KG1 (cell line): ENCODE results near the gene AIF1.

Experiments used
- DNase-seq: peaks from one replicate; lab custom pipeline; 2025; lab: John Stamatoyannopoulos, UW

AIF1 gene

DNA sequence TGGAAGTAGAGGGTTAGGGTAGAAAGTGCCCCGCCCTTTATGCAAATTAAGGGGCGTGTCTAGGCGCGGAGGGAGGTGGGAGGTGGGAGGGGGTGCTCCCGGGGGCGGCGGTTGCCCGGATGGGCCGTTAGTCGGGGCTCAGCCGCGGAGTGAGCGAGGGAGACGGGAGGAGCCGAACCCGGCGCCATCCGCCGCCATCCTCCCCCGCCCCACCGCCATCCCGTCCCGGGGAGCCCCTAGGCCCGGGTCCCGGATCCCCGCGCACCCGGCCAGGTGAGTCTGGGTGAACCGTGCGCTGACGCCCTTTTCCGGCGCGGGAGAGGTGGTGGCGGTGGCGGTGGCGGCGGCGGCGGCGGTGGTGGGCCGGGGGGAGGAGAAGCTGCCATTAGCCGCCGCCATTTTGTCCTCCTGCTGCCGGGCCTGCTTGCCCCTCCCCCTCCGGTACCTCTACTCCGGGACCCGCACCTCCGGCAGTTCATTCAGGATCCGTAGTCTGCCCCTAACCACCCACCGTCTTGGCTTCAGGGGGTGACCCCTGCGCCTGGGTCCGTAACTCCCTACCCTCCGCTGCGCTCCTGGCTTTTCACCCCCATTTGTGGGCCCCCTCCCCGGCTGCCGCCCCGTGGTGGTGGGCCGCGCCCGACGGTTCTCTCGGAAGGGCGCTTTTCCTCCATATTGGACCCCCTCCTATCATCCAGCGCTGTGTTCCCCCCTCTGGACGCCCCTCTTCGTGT lies 5.7 kb downstream of the AIF1 start, which contains the start of gene PRRC2A:
Gene PRRC2A, plus strand, starts transcription at position 130 of the 734 bp plus-strand sequence. CDS start 2,075 bp downstream, outside the sequence.
- DNase-seq = peak; percentile 99

DNA sequence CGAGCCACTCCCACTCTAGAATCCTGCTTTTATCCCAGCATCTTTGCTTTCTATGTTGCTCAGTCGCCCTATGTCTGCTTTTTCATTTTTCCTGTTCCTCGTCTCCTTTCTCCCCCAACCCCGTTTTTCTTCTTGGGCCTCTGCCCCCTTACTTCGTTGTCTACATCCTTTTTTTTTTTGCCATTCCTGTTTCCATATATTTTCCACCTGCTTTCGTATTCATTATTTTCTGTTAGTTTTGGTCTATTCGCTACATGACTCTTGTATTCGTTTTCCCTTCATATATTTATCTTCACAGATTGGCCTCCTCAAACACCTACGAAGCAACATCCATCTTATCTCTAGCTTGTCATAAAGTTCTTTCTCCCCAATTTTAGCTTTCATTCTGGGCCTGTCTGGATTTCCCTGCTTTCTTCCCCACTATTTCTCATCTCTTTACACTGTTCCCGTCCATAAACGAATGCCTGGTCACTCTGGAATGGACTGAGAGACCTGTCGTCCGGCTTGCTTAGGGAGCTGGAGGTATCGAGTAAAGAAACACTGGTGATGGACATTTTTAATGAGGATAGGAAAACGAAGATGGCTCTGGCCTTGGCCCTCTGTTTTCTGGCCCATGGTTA lies 6.4 kb downstream of the AIF1 start:
- DNase-seq = no peak

DNA sequence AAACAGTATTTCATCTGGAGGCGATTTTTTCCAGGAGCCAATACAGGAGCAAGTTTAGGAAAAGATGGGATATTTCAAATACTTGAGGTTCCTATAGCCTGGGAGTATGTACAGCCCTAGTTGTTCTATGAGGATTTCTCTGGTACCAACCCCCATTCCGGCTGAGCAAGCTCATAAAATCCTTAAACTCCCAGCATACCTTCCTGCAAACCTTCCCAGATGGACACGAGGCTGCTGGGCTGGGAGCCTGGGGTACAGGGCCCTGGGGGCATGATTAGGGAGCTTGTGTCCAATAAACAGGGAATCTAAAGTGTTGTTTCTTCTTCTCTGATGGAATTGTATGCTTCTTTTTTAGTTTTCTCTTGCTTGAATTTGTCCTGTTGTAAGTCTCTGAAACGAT lies 7.0 kb downstream of the AIF1 start:
- no peak for DNase-seq

DNA sequence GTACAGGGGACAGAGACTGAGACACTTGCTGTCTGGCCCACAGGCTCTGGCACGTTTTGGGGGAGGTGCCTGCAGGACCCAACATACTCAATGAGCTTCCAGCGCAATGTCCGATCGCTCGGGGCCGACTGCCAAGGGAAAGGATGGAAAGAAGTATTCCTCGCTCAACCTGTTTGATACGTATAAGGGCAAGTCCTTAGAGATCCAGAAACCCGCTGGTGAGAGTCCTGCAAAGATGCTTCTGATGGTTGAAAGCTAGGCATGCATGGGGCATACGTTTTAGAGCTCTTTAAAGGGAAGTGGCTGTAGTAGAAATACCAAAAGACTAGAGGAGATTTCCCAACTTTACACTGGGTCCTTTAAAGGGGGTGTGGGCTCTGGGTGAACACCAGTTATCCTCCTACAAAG lies 7.7 kb downstream of the AIF1 start:
- DNase-seq = no peak

DNA sequence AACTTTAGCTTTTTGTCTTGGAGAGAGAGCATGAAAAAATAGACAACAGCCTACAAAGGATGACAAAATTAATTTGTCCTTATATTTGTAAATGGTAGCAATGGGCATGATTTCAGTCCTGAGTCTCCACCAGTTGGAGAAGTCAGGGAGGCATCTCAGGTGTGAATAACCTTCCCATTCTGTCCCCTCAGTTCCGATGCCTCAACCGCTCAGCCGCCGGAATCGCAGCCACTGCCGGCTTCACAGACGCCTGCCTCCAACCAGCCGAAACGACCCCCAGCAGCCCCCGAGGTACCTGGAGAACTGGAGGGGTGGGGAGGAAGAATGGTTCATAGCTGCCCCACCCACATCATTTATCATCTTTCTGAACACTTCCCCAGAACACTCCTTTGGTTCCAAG lies 9.0 kb downstream of the AIF1 start:
- no peak for DNase-seq

DNA sequence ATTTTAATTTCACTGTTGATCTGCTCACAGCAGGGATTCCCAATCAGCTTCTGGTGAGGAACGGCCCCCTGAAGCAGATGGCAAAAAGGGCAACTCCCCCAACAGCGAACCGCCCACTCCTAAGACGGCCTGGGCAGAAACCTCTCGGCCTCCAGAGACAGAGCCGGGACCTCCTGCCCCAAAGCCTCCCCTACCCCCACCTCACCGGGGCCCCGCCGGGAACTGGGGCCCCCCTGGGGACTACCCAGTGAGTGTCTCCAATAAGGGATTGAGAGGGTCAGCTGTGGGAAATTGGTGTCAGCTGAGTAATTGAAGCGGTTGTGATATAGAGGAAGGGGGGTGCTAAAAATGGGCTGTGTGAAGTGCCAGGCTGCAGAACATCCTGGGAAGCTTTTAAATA lies 11.9 kb downstream of the AIF1 start:
- no peak for DNase-seq

DNA sequence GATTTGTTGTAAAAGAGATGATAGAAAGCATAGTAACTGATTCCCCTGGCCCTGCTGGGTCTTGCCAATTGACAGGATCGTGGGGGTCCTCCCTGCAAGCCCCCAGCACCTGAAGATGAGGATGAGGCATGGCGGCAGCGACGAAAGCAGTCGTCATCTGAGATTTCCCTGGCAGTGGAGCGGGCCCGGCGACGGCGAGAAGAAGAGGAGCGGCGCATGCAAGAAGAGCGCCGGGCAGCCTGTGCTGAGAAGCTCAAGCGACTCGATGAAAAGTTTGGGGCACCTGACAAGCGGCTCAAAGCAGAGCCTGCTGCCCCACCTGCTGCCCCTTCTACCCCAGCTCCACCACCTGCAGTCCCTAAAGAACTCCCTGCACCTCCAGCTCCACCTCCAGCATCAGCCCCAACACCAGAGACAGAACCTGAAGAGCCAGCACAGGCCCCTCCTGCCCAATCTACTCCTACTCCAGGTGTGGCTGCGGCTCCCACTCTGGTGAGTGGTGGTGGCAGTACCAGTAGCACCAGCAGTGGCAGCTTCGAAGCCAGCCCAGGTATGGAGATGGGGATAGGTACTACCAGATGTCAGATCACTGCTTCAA lies 12.8 kb downstream of the AIF1 start:
- DNase-seq = no peak

DNA sequence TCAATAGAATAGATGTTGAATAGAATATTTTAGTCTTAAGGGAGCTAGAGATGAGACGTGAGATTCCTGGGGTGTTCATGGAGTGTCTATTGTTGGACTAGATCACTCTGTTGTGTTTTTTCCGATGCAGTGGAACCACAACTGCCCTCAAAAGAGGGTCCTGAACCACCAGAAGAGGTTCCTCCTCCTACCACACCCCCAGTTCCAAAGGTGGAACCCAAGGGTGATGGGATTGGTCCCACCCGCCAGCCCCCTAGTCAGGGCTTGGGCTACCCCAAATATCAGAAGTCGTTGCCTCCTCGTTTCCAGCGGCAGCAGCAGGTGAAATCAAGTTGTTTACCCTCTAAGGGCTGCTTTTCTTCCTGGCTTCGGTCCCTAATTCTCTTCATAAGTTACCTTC lies 14.0 kb downstream of the AIF1 start:
- DNase-seq = no peak

DNA sequence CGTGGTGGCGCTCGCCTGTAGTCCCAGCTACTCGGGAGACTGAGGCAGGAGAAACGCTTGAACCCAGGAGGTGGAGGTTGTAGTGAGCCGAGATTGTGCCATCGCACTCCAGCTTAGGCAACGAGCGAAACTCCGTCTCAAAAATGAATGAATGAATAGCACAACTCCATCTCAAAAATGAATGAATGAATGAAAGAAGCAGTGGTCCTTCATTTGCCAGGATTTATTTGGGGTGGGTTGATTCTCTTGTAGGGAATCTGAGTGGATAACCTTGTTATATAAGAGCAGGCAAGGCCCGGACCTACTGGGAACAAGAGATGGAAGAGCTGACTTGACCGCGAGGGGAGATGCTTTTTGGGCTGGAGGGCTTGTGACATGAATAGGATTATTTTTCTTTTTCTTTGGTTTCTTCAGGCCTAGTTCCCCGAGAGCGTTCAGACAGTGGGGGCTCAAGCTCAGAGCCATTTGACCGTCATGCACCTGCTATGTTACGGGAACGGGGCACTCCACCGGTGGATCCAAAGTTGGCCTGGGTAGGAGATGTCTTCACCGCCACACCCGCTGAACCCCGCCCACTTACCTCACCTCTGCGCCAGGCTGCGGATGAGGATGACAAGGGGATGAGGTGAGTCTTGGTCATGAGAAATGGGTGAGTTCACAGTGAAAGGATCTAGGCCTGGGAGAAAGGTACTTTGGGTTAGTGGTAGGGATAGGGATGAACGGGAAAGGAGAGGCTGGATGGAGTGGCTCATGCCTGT lies 15.3 kb downstream of the AIF1 start:
- DNase-seq = no peak

DNA sequence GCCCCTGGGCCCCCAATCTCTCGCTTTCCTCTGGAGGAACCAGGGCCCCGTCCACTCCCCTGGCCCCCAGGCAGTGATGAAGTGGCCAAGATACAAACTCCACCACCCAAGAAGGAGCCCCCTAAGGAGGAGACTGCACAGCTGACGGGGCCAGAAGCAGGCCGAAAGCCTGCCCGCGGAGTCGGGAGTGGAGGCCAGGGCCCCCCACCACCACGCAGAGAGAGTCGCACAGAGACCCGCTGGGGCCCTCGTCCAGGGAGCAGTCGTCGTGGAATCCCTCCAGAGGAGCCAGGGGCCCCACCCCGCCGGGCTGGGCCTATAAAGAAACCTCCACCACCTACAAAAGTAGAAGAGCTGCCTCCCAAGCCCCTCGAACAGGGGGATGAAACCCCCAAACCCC lies 16.2 kb downstream of the AIF1 start:
- no peak for DNase-seq

DNA sequence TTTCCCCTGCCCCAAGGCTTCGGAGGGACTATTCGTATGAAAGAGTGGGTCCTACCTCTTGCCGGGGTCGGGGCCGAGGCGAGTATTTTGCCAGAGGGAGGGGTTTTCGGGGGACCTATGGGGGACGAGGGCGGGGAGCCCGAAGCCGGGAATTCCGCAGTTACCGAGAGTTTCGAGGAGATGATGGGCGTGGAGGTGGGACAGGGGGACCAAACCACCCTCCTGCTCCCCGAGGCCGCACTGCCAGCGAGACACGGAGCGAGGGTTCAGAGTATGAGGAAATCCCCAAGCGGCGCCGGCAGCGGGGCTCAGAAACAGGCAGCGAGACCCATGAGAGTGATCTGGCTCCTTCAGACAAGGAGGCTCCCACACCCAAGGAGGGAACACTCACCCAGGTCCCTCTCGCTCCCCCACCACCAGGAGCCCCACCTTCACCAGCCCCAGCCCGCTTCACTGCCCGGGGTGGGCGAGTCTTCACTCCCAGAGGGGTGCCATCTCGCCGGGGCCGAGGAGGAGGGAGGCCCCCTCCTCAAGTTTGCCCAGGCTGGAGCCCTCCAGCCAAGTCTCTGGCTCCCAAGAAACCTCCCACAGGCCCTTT lies 16.7 kb downstream of the AIF1 start:
- DNase-seq = no peak

DNA sequence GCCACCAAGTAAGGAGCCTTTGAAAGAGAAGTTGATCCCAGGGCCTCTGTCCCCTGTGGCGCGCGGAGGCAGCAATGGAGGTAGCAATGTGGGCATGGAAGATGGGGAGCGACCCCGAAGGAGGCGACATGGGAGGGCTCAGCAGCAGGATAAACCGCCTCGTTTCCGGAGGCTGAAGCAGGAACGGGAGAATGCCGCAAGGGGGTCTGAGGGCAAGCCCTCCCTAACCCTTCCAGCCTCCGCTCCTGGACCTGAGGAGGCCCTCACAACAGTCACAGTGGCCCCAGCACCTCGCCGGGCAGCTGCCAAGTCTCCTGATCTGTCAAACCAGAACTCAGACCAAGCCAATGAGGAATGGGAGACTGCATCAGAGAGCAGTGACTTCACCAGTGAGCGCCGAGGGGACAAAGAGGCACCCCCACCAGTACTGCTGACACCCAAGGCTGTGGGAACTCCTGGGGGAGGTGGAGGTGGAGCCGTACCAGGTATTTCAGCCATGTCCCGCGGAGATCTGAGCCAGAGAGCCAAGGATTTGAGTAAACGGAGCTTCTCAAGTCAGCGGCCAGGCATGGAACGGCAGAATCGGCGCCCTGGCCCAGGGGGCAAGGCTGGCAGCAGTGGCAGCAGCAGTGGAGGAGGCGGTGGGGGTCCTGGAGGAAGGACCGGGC lies 17.4 kb downstream of the AIF1 start:
- DNase-seq = no peak

DNA sequence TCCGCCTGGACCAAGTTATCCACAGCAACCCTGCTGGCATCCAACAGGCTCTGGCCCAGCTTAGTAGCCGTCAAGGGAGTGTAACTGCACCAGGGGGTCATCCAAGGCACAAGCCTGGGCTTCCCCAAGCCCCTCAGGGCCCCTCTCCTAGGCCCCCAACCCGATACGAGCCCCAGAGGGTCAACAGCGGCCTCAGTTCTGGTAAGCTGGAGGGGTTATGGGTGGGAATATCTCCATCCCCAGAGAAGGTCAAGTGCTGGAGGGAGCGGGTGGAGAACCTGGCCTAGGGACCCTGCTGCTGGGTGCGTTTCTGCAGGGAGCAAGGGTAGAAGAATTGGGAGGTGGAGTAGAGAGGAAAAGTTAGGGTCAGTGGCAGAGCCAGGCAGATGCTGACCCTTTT lies 18.4 kb downstream of the AIF1 start:
- DNase-seq = no peak

DNA sequence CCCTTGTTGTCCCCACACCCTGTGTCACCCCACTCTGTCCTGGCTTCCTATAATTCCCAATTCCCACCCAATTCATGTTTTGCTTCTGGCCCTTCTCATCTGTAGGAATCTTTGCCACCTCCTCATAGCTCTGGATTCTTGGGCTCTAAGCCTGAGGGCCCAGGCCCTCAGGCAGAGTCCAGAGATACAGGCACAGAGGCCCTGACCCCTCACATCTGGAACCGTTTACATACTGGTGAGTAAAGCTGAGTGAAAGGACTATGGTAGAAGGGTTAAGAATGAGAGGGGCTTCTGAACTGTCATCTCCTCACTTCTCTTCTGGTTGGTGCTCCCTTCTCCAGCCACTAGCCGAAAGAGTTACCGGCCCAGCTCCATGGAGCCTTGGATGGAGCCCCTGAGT lies 19.1 kb downstream of the AIF1 start:
- DNase-seq = no peak

DNA sequence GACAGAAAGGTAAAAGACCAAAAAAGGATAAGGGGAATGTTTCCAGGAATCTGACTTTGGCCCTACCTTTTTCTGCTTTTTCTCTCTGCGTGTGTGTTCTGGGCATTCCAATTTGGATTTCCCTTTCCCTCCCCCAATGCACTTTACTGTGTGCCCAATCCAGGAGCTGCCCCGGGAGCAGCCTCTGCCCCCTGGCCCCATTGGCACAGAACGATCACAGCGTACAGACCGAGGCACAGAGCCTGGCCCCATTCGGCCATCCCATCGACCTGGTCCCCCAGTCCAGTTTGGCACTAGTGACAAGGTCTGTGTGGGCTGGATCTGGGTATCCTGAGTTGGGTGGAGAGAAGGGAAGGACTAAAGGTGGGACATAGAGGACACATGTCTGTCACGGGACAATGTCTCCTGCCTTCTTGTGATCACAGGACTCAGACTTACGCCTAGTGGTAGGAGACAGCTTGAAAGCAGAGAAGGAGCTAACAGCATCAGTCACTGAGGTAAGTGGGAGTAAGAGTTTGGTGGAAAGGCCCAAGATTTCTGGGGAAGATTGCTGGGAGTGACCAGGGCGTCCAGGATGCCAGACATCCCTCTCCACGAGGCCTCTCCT lies 20.0 kb downstream of the AIF1 start:
- DNase-seq = no peak

DNA sequence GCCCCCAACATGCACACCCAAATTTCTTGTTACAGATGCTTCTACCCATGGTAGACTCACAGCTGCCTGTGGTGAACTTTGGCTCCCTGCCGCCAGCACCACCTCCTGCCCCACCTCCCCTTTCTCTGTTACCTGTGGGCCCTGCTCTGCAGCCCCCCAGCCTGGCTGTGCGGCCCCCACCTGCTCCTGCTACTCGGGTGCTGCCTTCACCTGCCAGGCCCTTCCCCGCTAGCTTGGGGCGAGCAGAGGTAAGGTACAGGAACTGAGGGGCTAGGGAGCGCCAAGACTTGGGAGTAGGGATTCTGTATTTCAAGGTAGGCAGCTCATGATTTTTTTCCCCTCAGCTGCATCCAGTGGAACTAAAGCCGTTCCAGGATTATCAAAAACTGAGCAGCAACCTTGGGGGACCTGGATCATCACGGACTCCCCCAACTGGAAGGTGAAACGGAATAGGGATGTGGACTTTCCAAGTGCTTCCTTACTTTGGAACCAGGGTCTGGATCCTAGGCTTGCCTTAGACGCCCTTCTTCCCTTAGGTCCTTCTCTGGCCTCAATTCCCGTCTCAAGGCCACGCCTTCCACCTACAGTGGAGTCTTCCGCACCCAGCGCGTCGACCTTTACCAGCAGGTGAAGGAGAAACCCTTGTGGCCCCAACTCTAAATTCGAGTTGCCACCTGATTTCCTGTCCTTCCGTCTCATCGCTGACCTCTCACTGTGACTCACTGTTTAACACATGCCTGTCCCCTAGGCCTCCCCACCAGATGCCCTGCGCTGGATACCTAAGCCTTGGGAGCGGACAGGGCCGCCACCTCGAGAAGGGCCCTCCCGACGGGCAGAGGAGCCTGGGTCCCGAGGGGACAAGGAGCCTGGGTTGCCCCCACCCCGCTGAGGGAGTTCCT lies 21.9 kb downstream of the AIF1 start:
- no peak for DNase-seq

DNA sequence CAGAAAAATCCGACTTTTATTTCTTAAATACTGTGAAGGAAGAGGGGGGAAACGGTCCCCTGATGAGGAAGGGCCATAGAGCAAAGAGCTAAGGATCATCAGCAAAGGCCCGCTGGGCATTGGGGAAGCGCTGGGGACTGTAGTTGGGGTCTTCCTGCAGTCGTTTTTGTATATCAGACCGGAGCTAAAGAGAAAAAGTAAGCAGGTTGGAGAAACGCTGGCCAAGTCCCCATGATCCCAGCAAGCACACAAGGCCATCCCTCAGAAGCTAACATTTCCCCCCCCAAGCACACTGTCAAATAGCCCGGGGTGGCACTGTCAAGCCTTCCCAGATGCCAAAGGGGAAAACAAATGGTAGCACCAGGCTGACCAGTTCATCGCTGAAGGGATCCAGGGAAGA lies 24.0 kb downstream of the AIF1 start:
- DNase-seq = no peak

DNA sequence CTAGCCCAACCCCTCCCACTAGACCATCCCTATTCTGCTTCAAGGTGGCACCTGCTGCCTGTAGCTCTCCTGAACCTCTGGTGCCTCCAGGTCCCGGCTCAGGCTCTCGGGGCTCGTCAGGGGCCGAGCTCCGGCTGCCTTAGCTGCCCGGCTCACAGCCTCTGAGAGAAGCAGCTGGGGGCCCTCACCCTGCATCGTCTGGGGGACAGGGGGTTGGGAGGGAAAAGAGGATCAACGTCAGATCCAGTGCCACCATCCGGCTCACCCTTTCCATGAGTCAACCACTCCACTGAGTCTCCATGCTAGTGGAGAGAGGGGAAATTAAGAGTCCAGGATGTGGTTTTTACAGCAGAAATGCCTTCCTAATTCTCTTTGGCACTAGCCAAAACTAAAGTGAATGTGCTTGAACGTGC lies 24.4 kb downstream of the AIF1 start:
- no peak for DNase-seq

DNA sequence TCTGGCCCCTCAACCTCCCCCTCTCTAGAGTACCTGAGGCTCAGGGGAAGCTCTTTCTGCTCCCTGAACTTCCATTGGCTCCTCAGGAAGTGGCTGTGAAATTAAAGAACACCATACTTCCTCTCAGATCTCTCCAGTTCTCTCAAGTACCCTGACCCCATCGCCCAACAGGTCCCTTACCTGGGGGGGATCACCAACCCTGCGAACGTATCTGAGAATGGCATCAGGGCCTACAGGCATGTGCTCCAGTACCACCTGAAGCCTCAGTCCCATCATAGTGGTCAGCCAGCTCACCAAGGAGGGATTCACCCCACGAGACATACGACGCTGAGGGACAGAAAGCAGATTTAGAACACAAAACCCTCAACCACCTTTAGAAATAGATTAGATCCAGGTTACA lies 25.6 kb downstream of the AIF1 start:
- DNase-seq = no peak

DNA sequence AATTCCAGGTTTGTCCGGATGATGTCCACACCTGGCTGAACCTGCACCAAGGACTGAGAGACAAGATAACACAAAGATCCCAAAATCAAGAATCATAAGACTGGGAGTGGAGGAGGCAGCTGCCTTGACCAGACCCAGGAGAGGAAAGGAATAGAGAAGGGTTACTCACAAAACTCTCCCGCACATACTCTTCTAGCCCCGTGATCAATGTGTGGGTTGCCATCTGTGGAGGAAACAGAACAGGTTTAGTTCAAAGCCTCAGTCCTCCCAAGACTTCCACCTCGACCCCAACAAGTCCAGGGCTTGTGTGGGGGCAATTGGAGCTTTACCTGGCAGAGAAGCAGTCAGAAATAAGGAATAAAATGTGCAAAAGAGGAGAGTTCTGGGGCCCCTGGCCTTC lies 26.3 kb downstream of the AIF1 start:
- no peak for DNase-seq
